Sigmoid colon (tissue), 4 donors: ENCODE measurements around the gene CACNB3.

Experiments
- CTCF ChIP-seq, 4 experiments: fragments of 450-650 bp in 3 of 4; fragments of 200-600 bp in 1 of 4; IDR thresholded peaks; one replicate each; pipeline ENCODE4 v1.5.1; 2016 to 2019; ENCODE audit warnings: antibody characterized with exemption in 4 of 4, mild to moderate bottlenecking in 3 of 4, moderate library complexity in 2 of 4
- EP300 ChIP-seq, 4 donors: sonication (generic); formaldehyde crosslinking; IDR thresholded peaks; one replicate each; pipeline ENCODE4 v1.6.1; 2017; ENCODE audit warnings: antibody characterized with exemption in 4 of 4
- POLR2A ChIP-seq, 2 donors: fragments of 450-650 bp; IDR thresholded peaks; one replicate each; pipeline ENCODE4 v1.6.1; 2016; ENCODE audit warnings: antibody characterized with exemption in 2 of 2, mild to moderate bottlenecking in 2 of 2, moderate library complexity in 2 of 2
- POLR2AphosphoS5 ChIP-seq, 4 donors: sonication (generic); formaldehyde crosslinking; IDR thresholded peaks; one replicate each; pipeline ENCODE4 v1.6.1; 2017; ENCODE audit warnings: antibody characterized with exemption in 4 of 4

DNA sequence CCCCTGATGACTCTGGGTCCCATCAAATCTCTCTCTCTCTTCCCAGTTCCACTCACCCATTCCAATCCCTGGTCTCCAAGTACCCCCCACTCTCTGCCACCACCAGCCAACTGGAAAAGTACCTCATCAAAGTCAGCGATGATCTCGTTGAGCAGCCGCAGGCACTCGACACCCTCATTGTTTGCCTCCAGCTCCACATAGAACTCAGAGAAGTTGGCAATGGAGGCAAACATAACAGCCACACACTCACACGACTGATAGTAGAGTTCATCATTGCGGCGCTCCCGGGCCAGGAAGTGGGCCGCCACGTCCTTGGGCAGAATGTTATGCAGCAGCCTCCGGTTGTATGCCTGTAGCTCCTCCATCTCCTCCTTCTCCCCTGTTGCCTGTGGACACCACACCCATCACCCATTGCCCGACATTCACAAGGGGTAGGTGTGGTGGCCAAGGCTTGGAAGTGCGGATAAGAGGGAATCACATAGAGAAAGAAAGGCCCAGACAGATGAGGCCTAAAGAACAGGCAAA lies 46.6 kb upstream of the CACNB3 start:
- no peak for TF ChIP-seq CTCF (IDR thresholded peaks at IDR 0.05)
- TF ChIP-seq POLR2AphosphoS5 (IDR thresholded peaks at IDR 0.05) = no peak
- no peak for TF ChIP-seq POLR2A (IDR thresholded peaks at IDR 0.05)
- no peak for TF ChIP-seq EP300 (IDR thresholded peaks at IDR 0.05)
